ENCODE results near the gene RPS18. TPM values are rescaled to one million over a fixed set of nuclear protein-coding genes. Genes with fewer than 3 reads are reported as not detected.

Gene RPS18
- total and polyA plus RNA-seq, 2 of the 13 experiments (the other 11 are each of a cell fraction or from before 2014, with no cell fraction given) = 3,896 to 5,806 TPM

DNA sequence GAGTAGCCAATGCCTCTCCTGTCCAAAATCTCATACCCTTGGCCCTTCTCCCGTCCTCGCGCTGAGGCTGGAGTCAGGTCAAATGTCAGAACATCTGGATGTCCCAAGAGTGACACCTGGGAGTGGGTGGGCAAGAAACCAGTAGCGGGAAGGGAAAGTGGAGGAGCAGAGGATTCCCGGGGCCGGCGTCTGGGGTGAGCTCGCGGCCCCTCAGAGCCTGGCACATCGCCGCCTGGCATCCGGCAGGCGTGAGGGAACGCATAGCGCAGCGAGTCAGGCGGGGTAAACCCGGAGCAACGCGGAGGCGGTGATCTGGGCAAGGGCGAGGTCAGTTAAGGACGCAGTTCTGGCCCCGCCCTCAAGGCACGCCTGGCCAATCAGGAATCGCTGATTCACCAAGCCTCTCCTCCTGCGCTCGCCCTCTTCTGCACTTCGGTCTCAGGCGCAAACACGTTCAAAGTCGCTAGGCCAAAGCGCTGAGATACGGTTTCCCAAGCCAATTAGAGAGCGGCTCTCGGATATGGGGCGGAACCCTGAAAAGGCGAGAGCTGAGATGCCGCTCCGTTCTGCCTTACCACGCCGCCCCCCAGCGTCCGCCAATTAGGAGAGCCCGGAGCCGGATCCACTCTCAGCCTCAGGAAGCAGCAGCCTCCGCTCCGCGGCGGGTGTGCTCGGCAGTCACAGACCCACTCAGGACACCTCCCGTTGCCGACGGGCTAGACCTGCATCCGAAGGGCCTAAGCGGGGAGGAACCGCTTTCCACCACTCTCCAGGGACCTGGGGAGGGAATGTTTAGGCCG lies 22.7 kb upstream of the RPS18 start (continued):
- TF ChIP-seq ZNF839 (CRISPR knock-in tag; IDR thresholded peaks at IDR 0.05; ENCODE audit: borderline replicate concordance) (no peak), CCDC6 (CRISPR knock-in tag; IDR thresholded peaks at IDR 0.05) (peak; percentile 78; the same call in 1 of the 2 replicates), GFI1 (CRISPR knock-in tag; IDR thresholded peaks at IDR 0.05; ENCODE audit: borderline replicate concordance) (no peak; the same call in 1 of the 2 replicates), ZNF660 (CRISPR knock-in tag; IDR thresholded peaks at IDR 0.05; ENCODE audit: borderline replicate concordance, low read depth) (no peak), FOXA1 (IDR thresholded peaks at IDR 0.05) (no peak), FOXA1 (CRISPR knock-in tag; IDR thresholded peaks at IDR 0.05) (peak; percentile 41), ZNF552 (CRISPR knock-in tag; IDR thresholded peaks at IDR 0.05; ENCODE audit: borderline replicate concordance) (no peak), POLR2AphosphoS2 (IDR thresholded peaks at IDR 0.05; ENCODE audit: low read depth, low read length) (peak; percentile 17; the same call in 1 of the 2 replicates), SALL2 (CRISPR knock-in tag; IDR thresholded peaks at IDR 0.05) (no peak), NFYB (CRISPR knock-in tag; IDR thresholded peaks at IDR 0.05) (peak; percentile 93), ZFP36L2 (CRISPR knock-in tag; IDR thresholded peaks at IDR 0.05) (no peak), JUN (CRISPR knock-in tag; IDR thresholded peaks at IDR 0.05) (0 out of 2 replicates have a peak, but pooled peaks have one; percentile 34), ZNF644 (CRISPR knock-in tag; IDR thresholded peaks at IDR 0.05; ENCODE audit: low read depth) (no peak), CBX2 (IDR thresholded peaks at IDR 0.05; ENCODE audit: low read depth, low read length) (no peak), CBX2 (CRISPR knock-in tag; IDR thresholded peaks at IDR 0.05; ENCODE audit: low read depth) (no peak), NPAS2 (CRISPR knock-in tag; IDR thresholded peaks at IDR 0.05; ENCODE audit: borderline replicate concordance) (no peak), MIER3 (CRISPR knock-in tag; IDR thresholded peaks at IDR 0.05; ENCODE audit: borderline replicate concordance) (peak; percentile 72; the same call in 1 of the 2 replicates), HES4 (CRISPR knock-in tag; IDR thresholded peaks at IDR 0.05; ENCODE audit: borderline replicate concordance) (no peak; the same call in none of the 2 replicates), NCOA2 (CRISPR knock-in tag; IDR thresholded peaks at IDR 0.05) (peak; percentile 45), CENPBD1 (CRISPR knock-in tag; IDR thresholded peaks at IDR 0.05; ENCODE audit: borderline replicate concordance, low read depth) (no peak), RNF2 (conservative IDR thresholded peaks at IDR 0.05; ENCODE audit: low read depth) (0 out of 2 replicates have a peak, but pooled peaks have one; percentile 45), MYNN (CRISPR knock-in tag; IDR thresholded peaks at IDR 0.05; ENCODE audit: low read depth) (no peak; the same call in 1 of the 2 replicates)
- TF ChIP-seq, protein P1, sequence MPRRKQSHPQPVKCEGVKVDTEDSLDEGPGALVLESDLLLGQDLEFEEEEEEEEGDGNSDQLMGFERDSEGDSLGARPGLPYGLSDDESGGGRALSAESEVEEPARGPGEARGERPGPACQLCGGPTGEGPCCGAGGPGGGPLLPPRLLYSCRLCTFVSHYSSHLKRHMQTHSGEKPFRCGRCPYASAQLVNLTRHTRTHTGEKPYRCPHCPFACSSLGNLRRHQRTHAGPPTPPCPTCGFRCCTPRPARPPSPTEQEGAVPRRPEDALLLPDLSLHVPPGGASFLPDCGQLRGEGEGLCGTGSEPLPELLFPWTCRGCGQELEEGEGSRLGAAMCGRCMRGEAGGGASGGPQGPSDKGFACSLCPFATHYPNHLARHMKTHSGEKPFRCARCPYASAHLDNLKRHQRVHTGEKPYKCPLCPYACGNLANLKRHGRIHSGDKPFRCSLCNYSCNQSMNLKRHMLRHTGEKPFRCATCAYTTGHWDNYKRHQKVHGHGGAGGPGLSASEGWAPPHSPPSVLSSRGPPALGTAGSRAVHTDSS (CRISPR knock-in tag; conservative IDR thresholded peaks at IDR 0.05) = no peak
- TF ChIP-seq, protein P2, sequence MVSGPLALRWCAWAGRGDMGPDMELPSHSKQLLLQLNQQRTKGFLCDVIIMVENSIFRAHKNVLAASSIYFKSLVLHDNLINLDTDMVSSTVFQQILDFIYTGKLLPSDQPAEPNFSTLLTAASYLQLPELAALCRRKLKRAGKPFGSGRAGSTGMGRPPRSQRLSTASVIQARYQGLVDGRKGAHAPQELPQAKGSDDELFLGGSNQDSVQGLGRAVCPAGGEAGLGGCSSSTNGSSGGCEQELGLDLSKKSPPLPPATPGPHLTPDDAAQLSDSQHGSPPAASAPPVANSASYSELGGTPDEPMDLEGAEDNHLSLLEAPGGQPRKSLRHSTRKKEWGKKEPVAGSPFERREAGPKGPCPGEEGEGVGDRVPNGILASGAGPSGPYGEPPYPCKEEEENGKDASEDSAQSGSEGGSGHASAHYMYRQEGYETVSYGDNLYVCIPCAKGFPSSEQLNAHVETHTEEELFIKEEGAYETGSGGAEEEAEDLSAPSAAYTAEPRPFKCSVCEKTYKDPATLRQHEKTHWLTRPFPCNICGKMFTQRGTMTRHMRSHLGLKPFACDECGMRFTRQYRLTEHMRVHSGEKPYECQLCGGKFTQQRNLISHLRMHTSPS (CRISPR knock-in tag; IDR thresholded peaks at IDR 0.05; ENCODE audit: low read depth) = peak; percentile 97
- TF ChIP-seq, protein P3, sequence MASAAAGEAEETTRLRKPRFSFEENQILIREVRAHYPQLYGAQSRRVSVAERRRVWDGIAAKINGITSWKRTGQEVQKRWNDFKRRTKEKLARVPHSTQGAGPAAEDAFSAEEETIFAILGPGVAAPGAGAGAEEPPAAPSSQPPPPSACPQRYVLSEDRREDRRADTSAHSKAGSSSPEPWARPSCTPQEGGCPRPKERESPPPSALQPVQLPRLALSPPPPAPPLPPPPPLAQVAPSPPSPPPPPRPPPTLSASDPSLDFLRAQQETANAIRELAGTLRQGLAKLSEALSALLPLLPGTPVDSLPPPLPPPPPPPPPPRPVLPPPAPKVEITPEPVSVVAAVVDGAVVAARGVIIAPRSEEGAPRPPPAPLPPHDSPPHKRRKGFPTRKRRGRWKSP (CRISPR knock-in tag; IDR thresholded peaks at IDR 0.05) = peak; percentile 100
- TF ChIP-seq, protein P4, sequence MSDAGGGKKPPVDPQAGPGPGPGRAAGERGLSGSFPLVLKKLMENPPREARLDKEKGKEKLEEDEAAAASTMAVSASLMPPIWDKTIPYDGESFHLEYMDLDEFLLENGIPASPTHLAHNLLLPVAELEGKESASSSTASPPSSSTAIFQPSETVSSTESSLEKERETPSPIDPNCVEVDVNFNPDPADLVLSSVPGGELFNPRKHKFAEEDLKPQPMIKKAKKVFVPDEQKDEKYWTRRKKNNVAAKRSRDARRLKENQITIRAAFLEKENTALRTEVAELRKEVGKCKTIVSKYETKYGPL (CRISPR knock-in tag; IDR thresholded peaks at IDR 0.05) = no peak

Data from HepG2 (cell line).